Measurements from ENCODE around the gene CLDN15.

The CLDN15 gene

DNA sequence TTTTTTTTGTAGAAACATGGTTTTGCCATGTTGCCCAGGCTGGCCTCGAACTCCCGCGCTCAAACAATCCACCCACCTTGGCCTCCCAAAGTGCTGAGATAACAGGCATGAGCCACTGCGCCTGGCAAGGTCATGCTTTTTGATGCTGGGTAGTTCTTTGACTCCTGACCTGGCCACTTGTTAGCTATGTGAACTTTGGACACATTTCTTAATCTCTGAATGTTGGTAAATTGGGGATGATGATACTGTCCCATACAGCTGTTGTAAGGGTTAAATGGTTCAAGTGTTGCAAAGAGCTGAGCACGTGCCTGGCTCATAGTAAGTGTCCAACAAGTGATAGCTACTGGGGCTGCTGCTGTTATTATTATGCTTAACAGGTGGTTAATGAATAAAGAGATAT, 17.3 kb downstream of the CLDN15 start:
- H3K27me3 ChIP-seq (ENCODE audit: low read depth) = no peaks in the 10 kb centered on the region
- in situ Hi-C loops (cut with MboI; ENCODE audit: low sequenced_read_pairs) = no loop called here
- H3K4me1 ChIP-seq = peaks cover 8% of the 10 kb centered on the region
- peaks cover 16% of the 10 kb centered on the region for H3K36me3 ChIP-seq (replicated peaks)
- H3K9me3 ChIP-seq = no peaks in the 10 kb centered on the region
- no peak overlapping the region for H3K4me3 ChIP-seq
- DNase-seq (ENCODE audit: low spot score in 2 of 2) = no peak

DNA sequence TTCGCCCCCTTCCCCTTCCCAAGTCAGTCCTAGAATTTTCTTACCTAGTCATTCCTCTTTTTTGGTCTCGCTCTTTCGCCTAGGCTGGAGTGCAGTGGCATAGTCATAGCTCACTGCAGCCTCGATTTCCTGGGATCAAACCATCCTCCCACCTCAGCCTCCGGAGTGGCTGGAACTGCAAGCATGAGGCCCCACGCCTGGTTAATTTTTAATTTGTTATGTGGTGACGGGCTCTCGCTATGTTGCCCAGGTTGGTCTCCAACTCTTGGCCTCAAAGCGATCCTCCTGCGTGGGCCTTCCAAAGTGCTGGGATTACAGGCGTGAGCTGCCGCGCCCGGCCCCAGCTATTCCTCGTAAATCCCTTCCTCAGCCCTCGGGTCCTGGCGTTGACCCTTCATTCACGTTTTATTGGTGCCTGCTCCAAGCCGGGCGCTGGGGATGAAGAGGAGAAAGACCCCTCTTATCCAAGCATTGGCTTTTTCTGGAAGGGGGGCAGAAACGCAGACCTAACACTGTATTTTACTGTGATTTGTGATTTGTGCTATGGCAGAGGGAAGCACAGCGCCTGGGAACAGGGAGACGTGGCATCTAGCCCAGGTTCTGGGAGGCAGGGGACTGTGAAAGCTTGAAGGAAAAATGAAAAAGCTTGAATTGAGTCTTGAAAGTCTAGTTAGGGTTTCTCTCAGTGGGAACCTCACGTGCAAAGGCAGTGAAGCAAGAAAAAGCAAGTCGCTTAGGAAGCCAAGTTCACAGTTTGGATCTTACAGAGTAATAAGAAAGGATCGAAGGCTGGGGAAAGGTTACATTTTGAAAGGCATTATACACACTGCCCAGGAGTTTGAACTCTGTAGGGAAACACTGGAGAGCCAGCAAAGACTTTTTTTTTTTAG, 19.1 kb downstream of the CLDN15 start:
- Histone ChIP-seq H3K27me3 (ENCODE audit: low read depth) (no peaks in the 10 kb centered on the region), H3K9me3 (no peaks in the 10 kb centered on the region), H3K4me1 (peaks cover 8% of the 10 kb centered on the region), H3K4me3 (peak overlapping the region; percentile 56), H3K36me3 (replicated peaks) (peaks cover 24% of the 10 kb centered on the region)
- in situ Hi-C loops (cut with MboI; ENCODE audit: low sequenced_read_pairs) = no loop called here
- no peak for DNase-seq (ENCODE audit: low spot score in 2 of 2)

DNA sequence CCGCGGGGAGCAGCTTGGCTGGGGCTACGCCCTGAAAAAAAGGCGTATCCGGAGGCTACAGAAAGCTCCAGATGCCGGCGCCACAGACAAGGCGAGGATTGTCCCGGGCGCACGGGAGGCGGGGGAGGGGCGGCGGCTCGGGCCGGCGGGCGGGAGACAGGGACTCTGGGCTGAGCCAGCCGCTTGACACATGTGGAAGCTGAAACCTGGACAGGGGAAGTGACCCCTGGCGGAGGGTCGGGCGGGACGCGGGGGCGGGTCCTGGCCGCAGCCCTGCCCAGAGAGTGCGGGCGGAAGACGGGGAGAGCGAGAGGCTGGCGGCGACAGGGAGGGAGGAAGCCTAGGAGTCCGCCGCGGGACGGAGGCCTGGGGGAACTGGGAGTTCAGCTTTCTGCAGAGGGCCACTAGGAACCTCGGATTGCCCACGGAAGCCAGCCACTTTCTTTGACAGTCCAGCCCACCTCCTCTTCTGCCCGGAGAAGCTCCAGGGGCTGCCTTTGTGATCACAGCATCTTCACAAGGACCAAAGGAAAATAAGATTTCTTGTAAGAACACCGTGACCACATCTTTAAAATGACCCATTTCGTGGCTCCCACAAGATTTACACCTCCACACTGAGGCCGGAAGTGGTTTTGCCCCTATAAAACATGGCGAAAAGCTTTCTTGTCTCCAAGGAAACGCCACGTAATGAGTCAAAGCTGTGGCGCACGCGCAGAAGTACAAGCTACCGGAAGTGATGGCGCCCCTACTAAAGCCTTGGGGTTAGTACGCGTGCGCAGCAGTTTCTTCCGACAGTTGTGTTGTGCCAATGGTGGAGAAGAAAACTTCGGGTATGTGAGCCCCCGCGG, 20.0 kb downstream of the CLDN15 start, which contains the start of the genes PLOD3 and ZNHIT1:
PLOD3 (minus strand) TSS at position 194 of the 848 bp plus-strand sequence. CDS start 307 bp downstream, outside the sequence.
ZNHIT1 (plus strand) TSS at position 778 of the 848 bp plus-strand sequence; CDS start at position 809, 31 bp downstream.
- H3K4me1 ChIP-seq = peaks cover 8% of the 10 kb centered on the region
- H3K4me3 ChIP-seq = peak within 1 kb of the TSS; percentile 56
- H3K27me3 ChIP-seq (ENCODE audit: low read depth) = no peaks in the 10 kb centered on the region
- DNase-seq (ENCODE audit: low spot score in 2 of 2) = peak; percentile 95
- H3K36me3 ChIP-seq (replicated peaks) = peaks cover 24% of the 10 kb centered on the region
- in situ Hi-C loops (cut with MboI; ENCODE audit: low sequenced_read_pairs) = no loop called here
- no peaks in the 10 kb centered on the region for H3K9me3 ChIP-seq

DNA sequence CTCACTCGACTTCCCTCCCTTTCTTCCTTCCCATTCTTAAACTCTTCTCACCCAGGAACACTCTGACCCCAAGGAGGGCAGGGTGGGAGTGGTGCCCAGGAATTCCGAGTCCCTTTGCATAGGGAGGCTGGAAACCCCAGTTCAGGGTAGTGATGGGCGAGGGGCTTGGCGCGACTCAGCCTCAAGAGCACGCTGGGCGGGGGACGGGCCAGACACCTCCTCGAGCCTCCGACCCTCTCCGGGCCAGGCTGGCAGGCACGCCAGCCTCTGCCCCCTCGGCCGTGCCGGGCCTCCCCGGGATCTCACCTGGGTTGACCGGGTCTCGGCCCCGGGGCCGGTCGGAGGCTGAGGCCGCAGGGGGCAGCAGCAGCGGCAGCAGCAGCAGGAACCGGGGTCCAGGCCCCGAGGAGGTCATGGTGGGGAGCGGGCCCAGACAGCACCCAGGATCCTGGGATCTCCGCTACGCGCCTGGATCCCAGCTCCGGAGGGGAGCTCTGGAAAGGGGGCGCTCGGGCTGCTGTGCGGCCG, 20.7 kb downstream of the CLDN15 start:
- Histone ChIP-seq H3K27me3 (ENCODE audit: low read depth) (no peaks in the 10 kb centered on the region), H3K4me1 (peaks cover 8% of the 10 kb centered on the region), H3K9me3 (no peaks in the 10 kb centered on the region), H3K36me3 (replicated peaks) (peaks cover 26% of the 10 kb centered on the region), H3K4me3 (peak overlapping the region; percentile 56)
- DNase-seq (ENCODE audit: low spot score in 2 of 2) = peak in 1 of 2 experiments; percentile 28
- in situ Hi-C loops (cut with MboI; ENCODE audit: low sequenced_read_pairs) = no loop called here

DNA sequence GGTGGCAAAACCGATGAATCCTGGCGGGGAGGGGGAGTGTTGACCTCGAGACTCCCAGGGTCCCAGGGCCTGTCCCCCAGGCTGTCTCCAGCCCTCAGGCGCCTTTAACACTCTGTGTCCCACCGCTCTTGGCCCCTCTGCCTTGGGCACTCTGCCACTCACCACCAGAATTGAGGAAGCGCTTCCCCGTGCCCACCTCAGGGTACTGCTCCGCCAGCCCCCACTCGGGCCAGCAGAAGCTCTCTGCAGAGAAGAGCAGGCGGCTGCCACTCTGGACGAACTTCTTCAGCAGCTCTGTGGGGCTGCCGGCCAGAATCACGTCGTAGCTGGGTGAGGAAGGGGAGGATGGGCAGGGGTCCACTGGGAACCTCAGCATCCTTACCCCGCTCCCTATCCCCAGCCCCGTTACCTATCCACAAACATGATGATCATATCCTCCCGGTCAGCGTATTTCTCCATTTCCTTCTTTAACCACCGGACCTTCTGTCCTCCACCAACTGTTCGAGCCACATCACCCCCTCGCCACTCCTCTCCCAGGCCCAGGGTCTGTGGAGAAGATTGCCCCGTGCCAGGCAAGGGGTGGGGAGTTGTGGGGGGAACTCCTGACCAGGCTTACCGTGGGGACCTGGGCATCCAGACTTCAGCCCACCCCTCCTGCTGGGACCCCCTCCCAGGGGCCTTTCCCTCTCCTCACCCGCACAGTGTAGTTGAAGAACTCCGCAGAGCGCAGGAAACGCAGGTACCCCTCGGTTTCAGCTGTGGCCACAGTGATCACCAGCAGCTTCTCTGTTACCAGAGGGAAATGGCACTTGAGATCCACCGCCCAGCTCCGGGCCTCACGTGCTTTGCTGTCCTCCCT, 21.4 kb downstream of the CLDN15 start:
- Histone ChIP-seq H3K36me3 (replicated peaks) (peaks cover 31% of the 10 kb centered on the region), H3K9me3 (no peaks in the 10 kb centered on the region), H3K4me1 (peaks cover 8% of the 10 kb centered on the region), H3K27me3 (ENCODE audit: low read depth) (no peaks in the 10 kb centered on the region), H3K4me3 (peak overlapping the region; percentile 56)
- no peak for DNase-seq (ENCODE audit: low spot score in 2 of 2)
- in situ Hi-C loops (cut with MboI; ENCODE audit: low sequenced_read_pairs) = no loop called here

DNA sequence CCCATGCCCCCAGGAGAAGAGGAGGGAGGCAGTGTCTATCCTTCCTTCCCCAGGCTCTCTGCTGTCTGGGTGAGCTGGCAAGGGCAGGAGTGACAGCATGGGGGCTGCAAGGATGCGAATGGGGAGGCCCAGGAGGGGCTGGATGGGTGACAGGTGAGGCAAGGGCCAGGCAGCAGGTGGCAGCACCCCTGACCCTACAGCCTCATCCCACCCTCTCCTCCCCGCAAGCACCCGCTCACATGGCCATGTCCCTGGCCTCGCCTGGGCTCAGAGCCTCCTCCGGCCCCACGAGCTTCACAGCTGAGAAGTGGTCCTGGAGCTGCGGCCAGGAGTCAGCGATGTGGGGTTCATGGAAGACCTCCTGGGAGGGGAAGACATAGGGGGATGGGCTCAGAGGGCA, 25.6 kb downstream of the CLDN15 start:
- no peaks in the 10 kb centered on the region for H3K27me3 ChIP-seq (ENCODE audit: low read depth)
- H3K9me3 ChIP-seq = no peaks in the 10 kb centered on the region
- H3K36me3 ChIP-seq (replicated peaks) = peaks cover 47% of the 10 kb centered on the region
- no peak for DNase-seq (ENCODE audit: low spot score in 2 of 2)
- peaks cover 8% of the 10 kb centered on the region for H3K4me1 ChIP-seq
- in situ Hi-C loops (cut with MboI; ENCODE audit: low sequenced_read_pairs) = no loop called here
- no peak overlapping the region for H3K4me3 ChIP-seq

DNA sequence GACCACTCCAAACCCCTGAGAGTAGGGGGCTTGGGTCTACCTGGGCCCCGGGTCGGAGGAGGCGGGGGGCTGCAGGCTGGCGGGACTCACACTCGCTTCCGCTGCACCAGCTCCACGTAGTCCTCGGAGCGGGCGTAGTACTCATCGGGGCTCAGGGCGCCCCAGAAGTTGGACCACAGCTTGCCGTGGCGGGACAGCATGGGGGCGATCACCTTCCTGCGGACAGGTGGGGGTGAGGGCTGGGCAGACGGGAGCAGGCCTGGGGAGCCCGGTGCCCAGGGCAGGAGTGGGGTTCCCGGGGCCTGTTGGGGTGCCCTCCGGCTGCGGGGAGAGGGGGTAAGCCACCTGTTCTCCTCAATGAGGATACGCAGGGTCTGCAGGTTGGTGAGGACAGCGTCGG, 26.1 kb downstream of the CLDN15 start:
- in situ Hi-C loops (cut with MboI; ENCODE audit: low sequenced_read_pairs) = no loop called here
- Histone ChIP-seq H3K36me3 (replicated peaks) (peaks cover 48% of the 10 kb centered on the region), H3K27me3 (ENCODE audit: low read depth) (no peaks in the 10 kb centered on the region), H3K4me1 (peaks cover 5% of the 10 kb centered on the region), H3K9me3 (no peaks in the 10 kb centered on the region), H3K4me3 (no peak overlapping the region)
- DNase-seq (ENCODE audit: low spot score in 2 of 2) = no peak

DNA sequence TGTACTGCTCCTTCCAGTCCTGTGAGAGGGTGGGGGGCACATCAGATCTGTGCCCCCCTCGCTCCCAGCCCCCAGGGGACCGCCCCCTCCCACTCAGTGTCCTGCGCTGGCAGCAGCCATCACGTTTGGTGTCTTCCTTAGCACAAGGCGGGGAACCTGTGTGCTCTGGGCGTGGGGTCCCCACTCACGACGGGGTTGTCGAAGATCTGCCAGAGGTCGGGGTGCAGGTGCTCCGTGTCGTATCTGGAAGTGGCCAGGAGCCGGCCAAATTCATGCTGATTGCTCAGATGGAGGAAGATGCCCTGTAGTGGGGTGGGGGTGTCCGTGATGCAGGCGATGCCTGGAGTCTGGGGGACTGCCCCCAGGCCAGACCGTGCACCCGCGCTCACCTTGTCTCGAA, 27.5 kb downstream of the CLDN15 start:
- Histone ChIP-seq H3K9me3 (no peaks in the 10 kb centered on the region), H3K36me3 (replicated peaks) (peaks cover 42% of the 10 kb centered on the region), H3K4me3 (no peak overlapping the region), H3K4me1 (no peaks in the 10 kb centered on the region), H3K27me3 (ENCODE audit: low read depth) (no peaks in the 10 kb centered on the region)
- DNase-seq (ENCODE audit: low spot score in 2 of 2) = no peak
- in situ Hi-C loops (cut with MboI; ENCODE audit: low sequenced_read_pairs) = no loop called here

DNA sequence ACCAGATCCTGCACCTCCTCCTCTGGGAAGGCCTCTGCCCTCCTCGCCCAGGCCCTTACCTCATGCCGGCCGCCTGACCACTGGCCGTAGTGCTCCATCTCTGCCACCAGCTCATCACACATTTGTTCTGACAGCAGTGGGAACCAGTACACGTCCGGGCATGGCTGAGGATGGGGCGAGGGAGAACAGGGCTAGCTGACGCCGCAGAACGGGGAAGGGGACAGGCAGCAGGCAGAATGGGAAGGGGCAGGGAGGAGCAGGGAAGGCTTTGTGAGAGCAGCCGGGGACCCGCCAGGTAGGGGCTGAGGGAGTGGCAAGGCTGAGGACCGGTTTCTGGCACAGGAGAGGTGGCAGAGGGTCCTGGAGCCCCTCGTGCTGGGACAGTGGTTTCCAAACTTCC, 28.8 kb downstream of the CLDN15 start:
- H3K4me1 ChIP-seq = no peaks in the 10 kb centered on the region
- no peaks in the 10 kb centered on the region for H3K9me3 ChIP-seq
- in situ Hi-C loops (cut with MboI; ENCODE audit: low sequenced_read_pairs) = no loop called here
- no peaks in the 10 kb centered on the region for H3K27me3 ChIP-seq (ENCODE audit: low read depth)
- H3K4me3 ChIP-seq = no peak overlapping the region
- no peak for DNase-seq (ENCODE audit: low spot score in 2 of 2)
- peaks cover 29% of the 10 kb centered on the region for H3K36me3 ChIP-seq (replicated peaks)

DNA sequence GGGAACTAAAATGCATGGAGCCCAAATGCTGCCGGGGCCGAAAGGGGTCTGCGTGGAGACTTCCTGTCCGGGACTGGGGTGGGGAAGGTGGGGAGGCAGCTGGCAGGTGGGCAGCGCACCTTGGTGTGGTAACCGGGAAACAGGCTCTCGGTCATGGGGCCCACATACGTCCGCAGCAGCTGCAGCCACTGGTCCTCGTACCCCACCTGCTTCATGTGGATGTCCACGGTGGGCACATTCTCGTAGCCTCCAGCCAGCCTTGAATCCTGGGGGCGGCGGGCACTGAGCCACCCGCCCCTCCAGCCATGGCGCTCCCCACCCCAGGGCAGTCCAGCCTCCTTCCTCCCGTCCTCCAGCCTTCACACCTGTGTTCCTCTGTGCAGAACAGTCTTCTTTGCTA, 30.1 kb downstream of the CLDN15 start:
- in situ Hi-C loops (cut with MboI; ENCODE audit: low sequenced_read_pairs) = no loop called here
- Histone ChIP-seq H3K36me3 (replicated peaks) (peaks cover 27% of the 10 kb centered on the region), H3K4me1 (no peaks in the 10 kb centered on the region), H3K9me3 (no peaks in the 10 kb centered on the region), H3K27me3 (ENCODE audit: low read depth) (no peaks in the 10 kb centered on the region), H3K4me3 (no peak overlapping the region)
- no peak for DNase-seq (ENCODE audit: low spot score in 2 of 2)

DNA sequence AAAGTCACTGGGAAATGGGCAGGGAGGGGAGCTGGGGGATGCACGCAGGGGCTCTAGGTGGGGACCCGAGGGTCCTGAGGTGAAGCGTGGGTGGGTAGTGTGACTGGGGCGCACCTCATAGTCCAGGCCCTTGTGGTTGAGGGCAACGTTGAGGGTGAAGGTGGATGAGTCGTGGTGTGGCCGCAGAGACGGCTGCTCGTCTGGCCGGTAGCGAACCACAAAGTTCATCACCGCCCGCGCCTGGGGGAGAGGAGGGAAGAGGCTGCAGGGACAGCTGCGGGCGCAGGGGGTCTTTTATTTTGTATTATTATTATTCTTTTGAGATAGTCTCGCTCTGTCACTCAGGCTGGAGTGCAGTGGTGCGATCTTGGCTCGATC, 30.9 kb downstream of the CLDN15 start:
- Histone ChIP-seq H3K36me3 (replicated peaks) (peaks cover 23% of the 10 kb centered on the region), H3K4me1 (no peaks in the 10 kb centered on the region), H3K4me3 (no peak overlapping the region), H3K9me3 (no peaks in the 10 kb centered on the region), H3K27me3 (ENCODE audit: low read depth) (no peaks in the 10 kb centered on the region)
- DNase-seq (ENCODE audit: low spot score in 2 of 2) = no peak
- in situ Hi-C loops (cut with MboI; ENCODE audit: low sequenced_read_pairs) = no loop called here

DNA sequence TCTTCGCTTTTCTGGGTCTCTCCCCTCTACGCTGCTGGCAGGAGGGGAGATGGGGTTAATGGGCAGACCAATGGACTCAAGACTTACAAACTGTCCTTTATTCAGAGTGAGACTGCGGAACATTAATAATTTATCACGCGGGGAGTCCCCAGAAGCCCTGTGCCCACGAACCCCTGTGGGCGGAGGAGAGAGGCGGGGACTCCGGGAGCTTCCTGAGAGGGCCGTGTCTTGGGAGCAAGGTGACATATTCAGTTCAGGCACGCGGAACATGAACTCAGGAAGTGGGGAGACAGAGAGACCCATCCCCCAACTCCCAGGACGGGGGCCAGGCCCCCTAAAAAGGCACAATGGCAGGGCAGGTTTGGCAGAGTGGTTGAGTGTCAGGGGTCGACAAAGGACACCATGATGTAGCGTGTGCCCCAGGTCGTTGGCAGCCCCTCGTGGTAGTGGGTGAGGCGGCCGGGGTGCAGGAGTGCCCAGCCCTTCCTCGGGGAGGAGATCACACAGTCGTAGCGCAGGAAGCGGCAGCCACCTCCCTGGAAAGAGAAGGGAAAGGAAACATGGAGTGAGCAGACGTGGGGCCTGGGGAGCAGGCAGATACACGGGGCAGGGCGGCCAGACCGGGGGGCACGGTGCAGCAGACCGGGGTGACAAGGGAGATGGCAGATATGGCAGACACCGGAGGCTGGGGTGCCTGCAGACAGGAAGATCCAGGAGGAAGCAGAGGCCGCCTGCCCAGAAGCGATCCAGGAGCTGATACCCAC, 31.5 kb downstream of the CLDN15 start:
- Histone ChIP-seq H3K9me3 (no peaks in the 10 kb centered on the region), H3K27me3 (ENCODE audit: low read depth) (no peaks in the 10 kb centered on the region), H3K36me3 (replicated peaks) (peaks cover 20% of the 10 kb centered on the region), H3K4me3 (no peak overlapping the region), H3K4me1 (no peaks in the 10 kb centered on the region)
- no peak for DNase-seq (ENCODE audit: low spot score in 2 of 2)
- in situ Hi-C loops (cut with MboI; ENCODE audit: low sequenced_read_pairs) = no loop called here

All from HAP-1 (cell line).